ENCODE data around the gene BTBD18. TPM values are rescaled to one million over a fixed set of nuclear protein-coding genes. Genes with fewer than 3 reads are reported as not detected.

Gene BTBD18
- total and polyA plus RNA-seq, 10 of the 15 experiments (the other 5 are each of a cell fraction or from before 2014, with no cell fraction given): 0.05 to 0.58 (median 0.19) TPM; not detected in 6

DNA sequence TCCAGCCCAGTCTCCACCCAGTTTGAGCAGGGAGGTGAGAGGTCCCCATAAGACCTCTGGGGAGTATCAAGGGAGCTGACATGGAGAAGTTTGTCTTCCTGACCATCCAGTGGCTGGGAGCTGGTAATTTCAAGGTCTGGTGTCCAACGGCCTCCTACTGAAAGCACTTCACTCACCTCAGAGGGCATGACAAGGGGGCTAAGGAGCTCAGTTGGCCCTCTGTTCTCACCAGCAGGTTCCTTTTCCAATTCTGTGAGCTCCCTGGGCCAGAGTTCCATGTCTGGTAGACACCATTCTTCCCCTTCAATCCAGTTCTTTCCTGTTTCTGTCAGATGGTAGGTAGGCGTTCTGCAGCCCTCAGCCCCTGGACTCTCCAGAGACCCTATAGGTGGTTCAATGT, 7.3 kb downstream of the BTBD18 start:
- Histone ChIP-seq H4K20me1 (ENCODE audit: control insufficient read depth, insufficient read depth) (no peaks in the 10 kb centered on the region), H3K36me3 (ENCODE audit: control insufficient read depth in 2 of 2, insufficient read depth in 2 of 2, low read length in 1 of 2) (peaks cover 12 to 17% of the 10 kb centered on the region in 2 experiments), H3K27ac (ENCODE audit: control insufficient read depth, insufficient read depth) (no peak overlapping the region), H3K9me3 (replicated peaks; ENCODE audit: control insufficient read depth, insufficient read depth, low read length) (no peaks in the 10 kb centered on the region), H2AFZ (ENCODE audit: control insufficient read depth, low read depth, low read length) (no peak overlapping the region), H3K79me2 (ENCODE audit: control insufficient read depth, insufficient read depth, low read length) (peaks cover 21% of the 10 kb centered on the region), H3K9ac (ENCODE audit: control insufficient read depth, insufficient read depth, low read length) (no peak overlapping the region), H3K4me1 (ENCODE audit: control insufficient read depth, insufficient read depth, low read length) (no peaks in the 10 kb centered on the region), H3K4me2 (ENCODE audit: control insufficient read depth, insufficient read depth) (no peak overlapping the region), H3K4me3 (no peak overlapping the region), H3K27me3 (replicated peaks in 1 of 2; ENCODE audit: control insufficient read depth in 2 of 2, insufficient read depth in 2 of 2, low read length in 1 of 2) (no peaks in the 10 kb centered on the region)
- ChIA-PET SMC1A (ENCODE audit: uncharacterized antibody, unreplicated experiment) (interaction anchor here (0.8 to 8.3 kb wide), 7 partner anchors 13 to 82 kb away, joined by 3 to 83 read pairs (median 4); partner anchors contain the start of gene CTNND1), POLR2A (interaction anchor here (0.8 to 6.4 kb wide), 2 partner anchors 16 to 31 kb away, joined by 4 to 63 read pairs; partner anchors contain the start of gene CTNND1), RAD21 (ENCODE audit: unreplicated experiment) (interaction anchor here (1.0 to 1.5 kb wide), 2 partner anchors 20 to 30 kb away, joined by 3 read pairs; no protein-coding TSS in a partner anchor), CTCF (interaction anchor here (0.5 to 12.2 kb wide), 3 partner anchors 11 to 324 kb away, joined by 3 to 227 read pairs (median 4); no protein-coding TSS in a partner anchor)
- WGBS (ENCODE audit: insufficient coverage, insufficient replicate concordance, low lambda C conversion rate, missing lambda C conversion rate): 27% methylated on average over 2 of the region's 2 CpGs
- intact Hi-C loops (cut with micrococcal nuclease; ENCODE audit: unreplicated experiment) (no loop called here), in situ Hi-C loops (cut with MboI) (no loop called here)
- no peak for ATAC-seq
- DNase-seq (ENCODE audit: low read depth, low spot score): no peak
- BruUV-seq (replicated peaks): no TSS peak
- FAIRE-seq: no peak
- TF ChIP-seq CTCF (IDR thresholded peaks at IDR 0.05 in 2 of 3, conservative IDR thresholded peaks at IDR 0.05 in 1 of 3; ENCODE audit: control insufficient read depth in 2 of 3, extremely low read depth in 1 of 3, insufficient read depth in 1 of 3, low read depth in 3 of 3, low read length in 3 of 3): no peak
- TF ChIP-seq, protein P1, sequence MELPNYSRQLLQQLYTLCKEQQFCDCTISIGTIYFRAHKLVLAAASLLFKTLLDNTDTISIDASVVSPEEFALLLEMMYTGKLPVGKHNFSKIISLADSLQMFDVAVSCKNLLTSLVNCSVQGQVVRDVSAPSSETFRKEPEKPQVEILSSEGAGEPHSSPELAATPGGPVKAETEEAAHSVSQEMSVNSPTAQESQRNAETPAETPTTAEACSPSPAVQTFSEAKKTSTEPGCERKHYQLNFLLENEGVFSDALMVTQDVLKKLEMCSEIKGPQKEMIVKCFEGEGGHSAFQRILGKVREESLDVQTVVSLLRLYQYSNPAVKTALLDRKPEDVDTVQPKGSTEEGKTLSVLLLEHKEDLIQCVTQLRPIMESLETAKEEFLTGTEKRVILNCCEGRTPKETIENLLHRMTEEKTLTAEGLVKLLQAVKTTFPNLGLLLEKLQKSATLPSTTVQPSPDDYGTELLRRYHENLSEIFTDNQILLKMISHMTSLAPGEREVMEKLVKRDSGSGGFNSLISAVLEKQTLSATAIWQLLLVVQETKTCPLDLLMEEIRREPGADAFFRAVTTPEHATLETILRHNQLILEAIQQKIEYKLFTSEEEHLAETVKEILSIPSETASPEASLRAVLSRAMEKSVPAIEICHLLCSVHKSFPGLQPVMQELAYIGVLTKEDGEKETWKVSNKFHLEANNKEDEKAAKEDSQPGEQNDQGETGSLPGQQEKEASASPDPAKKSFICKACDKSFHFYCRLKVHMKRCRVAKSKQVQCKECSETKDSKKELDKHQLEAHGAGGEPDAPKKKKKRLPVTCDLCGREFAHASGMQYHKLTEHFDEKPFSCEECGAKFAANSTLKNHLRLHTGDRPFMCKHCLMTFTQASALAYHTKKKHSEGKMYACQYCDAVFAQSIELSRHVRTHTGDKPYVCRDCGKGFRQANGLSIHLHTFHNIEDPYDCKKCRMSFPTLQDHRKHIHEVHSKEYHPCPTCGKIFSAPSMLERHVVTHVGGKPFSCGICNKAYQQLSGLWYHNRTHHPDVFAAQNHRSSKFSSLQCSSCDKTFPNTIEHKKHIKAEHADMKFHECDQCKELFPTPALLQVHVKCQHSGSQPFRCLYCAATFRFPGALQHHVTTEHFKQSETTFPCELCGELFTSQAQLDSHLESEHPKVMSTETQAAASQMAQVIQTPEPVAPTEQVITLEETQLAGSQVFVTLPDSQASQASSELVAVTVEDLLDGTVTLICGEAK (IDR thresholded peaks at IDR 0.05; ENCODE audit: borderline replicate concordance): no peak
- TF ChIP-seq POU2F2 (IDR thresholded peaks at IDR 0.05; ENCODE audit: borderline replicate concordance, low read depth, low read length): no peak
- no peak for TF ChIP-seq ELK1 (IDR thresholded peaks at IDR 0.05; ENCODE audit: low read depth, low read length)
- no peak for TF ChIP-seq SKIL (IDR thresholded peaks at IDR 0.05; ENCODE audit: low read depth, poor library complexity, severe bottlenecking)
- TF ChIP-seq, protein P2, sequence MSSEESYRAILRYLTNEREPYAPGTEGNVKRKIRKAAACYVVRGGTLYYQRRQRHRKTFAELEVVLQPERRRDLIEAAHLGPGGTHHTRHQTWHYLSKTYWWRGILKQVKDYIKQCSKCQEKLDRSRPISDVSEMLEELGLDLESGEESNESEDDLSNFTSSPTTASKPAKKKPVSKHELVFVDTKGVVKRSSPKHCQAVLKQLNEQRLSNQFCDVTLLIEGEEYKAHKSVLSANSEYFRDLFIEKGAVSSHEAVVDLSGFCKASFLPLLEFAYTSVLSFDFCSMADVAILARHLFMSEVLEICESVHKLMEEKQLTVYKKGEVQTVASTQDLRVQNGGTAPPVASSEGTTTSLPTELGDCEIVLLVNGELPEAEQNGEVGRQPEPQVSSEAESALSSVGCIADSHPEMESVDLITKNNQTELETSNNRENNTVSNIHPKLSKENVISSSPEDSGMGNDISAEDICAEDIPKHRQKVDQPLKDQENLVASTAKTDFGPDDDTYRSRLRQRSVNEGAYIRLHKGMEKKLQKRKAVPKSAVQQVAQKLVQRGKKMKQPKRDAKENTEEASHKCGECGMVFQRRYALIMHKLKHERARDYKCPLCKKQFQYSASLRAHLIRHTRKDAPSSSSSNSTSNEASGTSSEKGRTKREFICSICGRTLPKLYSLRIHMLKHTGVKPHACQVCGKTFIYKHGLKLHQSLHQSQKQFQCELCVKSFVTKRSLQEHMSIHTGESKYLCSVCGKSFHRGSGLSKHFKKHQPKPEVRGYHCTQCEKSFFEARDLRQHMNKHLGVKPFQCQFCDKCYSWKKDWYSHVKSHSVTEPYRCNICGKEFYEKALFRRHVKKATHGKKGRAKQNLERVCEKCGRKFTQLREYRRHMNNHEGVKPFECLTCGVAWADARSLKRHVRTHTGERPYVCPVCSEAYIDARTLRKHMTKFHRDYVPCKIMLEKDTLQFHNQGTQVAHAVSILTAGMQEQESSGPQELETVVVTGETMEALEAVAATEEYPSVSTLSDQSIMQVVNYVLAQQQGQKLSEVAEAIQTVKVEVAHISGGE (CRISPR knock-in tag; IDR thresholded peaks at IDR 0.05): no peak
- no peak for TF ChIP-seq RCOR1 (conservative IDR thresholded peaks at IDR 0.05; ENCODE audit: low read depth, low read length)
- no peak for TF ChIP-seq WRNIP1 (IDR thresholded peaks at IDR 0.05; ENCODE audit: borderline replicate concordance, low read depth, low read length)
- TF ChIP-seq NBN (IDR thresholded peaks at IDR 0.05): no peak
